GM21381 (cell line): Measurements from ENCODE around the gene TRPM5.

Experiments
- ATAC-seq: cut with Tn5 transposase; IDR thresholded peaks from one replicate; pipeline ENCODE4 v1.9.1; 2021; ENCODE audit warnings: mild to moderate bottlenecking, moderate library complexity; ENCODE audit not compliant: unreplicated experiment

Gene TRPM5

GRCh38 chr11:2437516-2437915 lies 6.8 kb downstream of the TRPM5 start:
- no peak for ATAC-seq

- ATAC-seq, result no peak
These were observed 7.7 kb downstream of the TRPM5 start for GRCh38 chr11:2436521-2437031.

- no peak for ATAC-seq
These were observed 8.2 kb downstream of the TRPM5 start for GRCh38 chr11:2436013-2436520.

GRCh38 chr11:2435288-2436012 lies 8.9 kb downstream of the TRPM5 start:
- ATAC-seq, result no peak

GRCh38 chr11:2434506-2435255 lies 9.6 kb downstream of the TRPM5 start:
- no peak for ATAC-seq

- ATAC-seq, result no peak
These were observed 10.3 kb downstream of the TRPM5 start for GRCh38 chr11:2434008-2434407.

GRCh38 chr11:2433106-2433925 lies 11.0 kb downstream of the TRPM5 start:
- no peak for ATAC-seq

GRCh38 chr11:2432628-2433071 lies 11.7 kb downstream of the TRPM5 start:
- no peak for ATAC-seq

GRCh38 chr11:2432171-2432621 lies 12.1 kb downstream of the TRPM5 start:
- ATAC-seq, result no peak

- no peak for ATAC-seq
These were observed 12.9 kb downstream of the TRPM5 start for GRCh38 chr11:2431395-2431794.

- ATAC-seq, result no peak
These were observed 16.0 kb downstream of the TRPM5 start for GRCh38 chr11:2428322-2428795.

- no peak for ATAC-seq
These were observed 16.5 kb downstream of the TRPM5 start for GRCh38 chr11:2427721-2428321.

- ATAC-seq, result no peak
These were observed 17.3 kb downstream of the TRPM5 start for GRCh38 chr11:2426826-2427521.

- no peak for ATAC-seq
These were observed 18.1 kb downstream of the TRPM5 start for GRCh38 chr11:2426221-2426620.

GRCh38 chr11:2425506-2425905 lies 18.8 kb downstream of the TRPM5 start:
- no peak for ATAC-seq

GRCh38 chr11:2424811-2425495 lies 19.4 kb downstream of the TRPM5 start:
- ATAC-seq, result no peak

GRCh38 chr11:2423157-2424025 lies 20.9 kb downstream of the TRPM5 start:
- no peak for ATAC-seq

GRCh38 chr11:2422461-2423156 lies 21.7 kb downstream of the TRPM5 start:
- no peak for ATAC-seq
